ENCODE results near the gene BTBD1. TPM values are rescaled to one million over a fixed set of nuclear protein-coding genes. Genes with fewer than 3 reads are reported as not detected.

The BTBD1 gene
- total RNA-seq, 1 donor from 2014 or later = 51.3 TPM

- H3K4me3 ChIP-seq = no peak overlapping the region
- intact Hi-C loops (cut with DNase I) = no loop called here
- H3K9me3 ChIP-seq = no peaks in the 10 kb centered on the region
- H3K36me3 ChIP-seq = no peaks in the 10 kb centered on the region
- no peaks in the 10 kb centered on the region for H3K27me3 ChIP-seq
- DNase-seq (ENCODE audit: extremely low spot score in 2 of 2) = no peak
- H3K4me1 ChIP-seq = peaks cover 61% of the 10 kb centered on the region
- no peak overlapping the region for H3K27ac ChIP-seq
- TF ChIP-seq POLR2A (IDR thresholded peaks at IDR 0.05) = no peak
Observed at GRCh38 chr15:83063551-83063950, 3.5 kb downstream of the BTBD1 start.

- TF ChIP-seq CTCF (IDR thresholded peaks at IDR 0.05) = no peak
- no peak for TF ChIP-seq POLR2A (IDR thresholded peaks at IDR 0.05)
- no peak for TF ChIP-seq POLR2AphosphoS5 (IDR thresholded peaks at IDR 0.05; ENCODE audit: insufficient read depth in 1 of 2, low read depth in 1 of 2)
- peaks cover 61% of the 10 kb centered on the region for H3K4me1 ChIP-seq
- no peaks in the 10 kb centered on the region for H3K27me3 ChIP-seq
Observed at GRCh38 chr15:83062768-83063180, 4.3 kb downstream of the BTBD1 start.

GRCh38 chr15:83061680-83062079 lies 5.4 kb downstream of the BTBD1 start:
- H3K27ac ChIP-seq = no peak overlapping the region
- peaks cover 62% of the 10 kb centered on the region for H3K4me1 ChIP-seq
- TF ChIP-seq POLR2AphosphoS5 (IDR thresholded peaks at IDR 0.05; ENCODE audit: insufficient read depth in 1 of 2, low read depth in 1 of 2) (no peak), CTCF (IDR thresholded peaks at IDR 0.05) (no peak), POLR2A (IDR thresholded peaks at IDR 0.05) (no peak)
- intact Hi-C loops (cut with DNase I) = no loop called here
- no peaks in the 10 kb centered on the region for H3K27me3 ChIP-seq
- no peak for DNase-seq (ENCODE audit: extremely low spot score in 2 of 2)
- H3K9me3 ChIP-seq = no peaks in the 10 kb centered on the region
- H3K4me3 ChIP-seq = no peak overlapping the region
- no peaks in the 10 kb centered on the region for H3K36me3 ChIP-seq

More at GRCh38 chr15:83062768-83063180, 4.3 kb downstream of the BTBD1 start:
- Histone ChIP-seq H3K27ac (no peak overlapping the region), H3K9me3 (no peaks in the 10 kb centered on the region), H3K36me3 (no peaks in the 10 kb centered on the region), H3K4me3 (no peak overlapping the region)
- intact Hi-C loops (cut with DNase I) = no loop called here
- DNase-seq (ENCODE audit: extremely low spot score in 2 of 2) = no peak

GRCh38 chr15:83057696-83058376 lies 9.2 kb downstream of the BTBD1 start:
- no peak for DNase-seq (ENCODE audit: extremely low spot score in 2 of 2)
- peaks cover 29% of the 10 kb centered on the region for H3K4me1 ChIP-seq
- H3K27ac ChIP-seq = no peak overlapping the region
- H3K4me3 ChIP-seq = no peak overlapping the region
- intact Hi-C loops (cut with DNase I) = no loop called here
- H3K36me3 ChIP-seq = peaks cover 0 to 17% of the 10 kb centered on the region in 2 donors
- TF ChIP-seq CTCF (IDR thresholded peaks at IDR 0.05) (no peak), POLR2AphosphoS5 (IDR thresholded peaks at IDR 0.05; ENCODE audit: insufficient read depth in 1 of 2, low read depth in 1 of 2) (no peak), POLR2A (IDR thresholded peaks at IDR 0.05) (no peak)
- H3K27me3 ChIP-seq = no peaks in the 10 kb centered on the region
- H3K9me3 ChIP-seq = no peaks in the 10 kb centered on the region

- TF ChIP-seq POLR2AphosphoS5 (IDR thresholded peaks at IDR 0.05; ENCODE audit: insufficient read depth in 1 of 2, low read depth in 1 of 2) = no peak
- TF ChIP-seq CTCF (IDR thresholded peaks at IDR 0.05) = no peak
- TF ChIP-seq POLR2A (IDR thresholded peaks at IDR 0.05) = no peak
- peaks cover 22% of the 10 kb centered on the region for H3K4me1 ChIP-seq
- H3K27me3 ChIP-seq = no peaks in the 10 kb centered on the region
- intact Hi-C loops (cut with DNase I) = no loop called here
- no peak for DNase-seq (ENCODE audit: extremely low spot score in 2 of 2)
- no peak overlapping the region for H3K4me3 ChIP-seq
- H3K9me3 ChIP-seq = no peaks in the 10 kb centered on the region
- peaks cover 0 to 17% of the 10 kb centered on the region in 2 donors for H3K36me3 ChIP-seq
- H3K27ac ChIP-seq = no peak overlapping the region
Observed at GRCh38 chr15:83057002-83057401, 10.1 kb downstream of the BTBD1 start.
